GM10266 (cell line): Measurements from ENCODE around the gene ATR.
"Not testable (repeated sequence)": the region's sequence is repeated elsewhere in the genome, so short reads cannot be mapped to it uniquely, and the experiment has no call there.

Experiments
- DNase-seq: peaks from one replicate; pipeline ENCODE4 v3.0.0; 2012; ENCODE audit errors: extremely low spot score
- CTCF ChIP-seq: IDR thresholded peaks from 2 replicates; pipeline ENCODE4 v1.5.1; 2012; ENCODE audit warnings: mild to moderate bottlenecking, low read depth; ENCODE audit not compliant: control insufficient read depth, insufficient read depth; ENCODE audit errors: missing control alignments

Gene ATR

DNA sequence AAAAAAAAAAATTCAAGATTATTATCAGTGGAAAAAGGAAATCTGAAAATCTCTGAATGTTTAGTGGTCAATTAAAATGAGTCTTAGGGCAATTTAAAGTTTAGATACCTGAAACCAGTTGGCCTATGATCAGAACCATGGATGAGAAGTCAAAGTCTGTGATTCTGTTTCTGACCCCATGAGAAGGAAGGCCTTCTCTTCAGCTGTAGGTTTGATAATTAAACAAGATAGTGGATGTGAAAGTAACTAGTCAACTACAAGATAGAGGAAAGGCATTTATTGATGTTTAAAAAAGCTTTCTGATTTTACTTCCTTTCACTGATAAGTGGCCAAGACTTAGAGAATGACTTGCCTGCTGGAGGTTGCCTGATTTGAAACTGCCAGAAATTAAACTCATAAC is 26.4 kb upstream of the ATR start:
- DNase-seq = no peak
- TF ChIP-seq CTCF = no peak

DNA sequence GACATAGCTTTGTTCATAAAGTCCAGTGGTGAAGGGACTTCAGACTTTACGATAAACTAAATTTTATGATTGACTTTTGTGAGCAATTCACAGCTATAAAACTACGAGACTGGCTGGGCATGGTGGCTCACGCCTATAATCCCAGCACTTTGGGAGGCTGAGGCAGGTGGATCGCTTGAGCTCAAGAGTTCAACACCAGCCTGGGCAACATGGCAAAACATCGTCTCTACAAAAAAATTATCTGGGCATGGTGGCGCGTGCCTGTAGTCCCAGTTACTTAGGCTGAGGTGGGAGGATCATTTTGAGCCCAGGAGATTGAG is 24.8 kb upstream of the ATR start:
- not testable (repeated sequence) for DNase-seq

- no peak for TF ChIP-seq CTCF
- no peak for DNase-seq
These were observed 24.3 kb upstream of the ATR start for GRCh38 chr3:142602619-142603385.

- TF ChIP-seq CTCF = no peak
- no peak for DNase-seq
These were observed 23.2 kb upstream of the ATR start for GRCh38 chr3:142601713-142602112.

DNA sequence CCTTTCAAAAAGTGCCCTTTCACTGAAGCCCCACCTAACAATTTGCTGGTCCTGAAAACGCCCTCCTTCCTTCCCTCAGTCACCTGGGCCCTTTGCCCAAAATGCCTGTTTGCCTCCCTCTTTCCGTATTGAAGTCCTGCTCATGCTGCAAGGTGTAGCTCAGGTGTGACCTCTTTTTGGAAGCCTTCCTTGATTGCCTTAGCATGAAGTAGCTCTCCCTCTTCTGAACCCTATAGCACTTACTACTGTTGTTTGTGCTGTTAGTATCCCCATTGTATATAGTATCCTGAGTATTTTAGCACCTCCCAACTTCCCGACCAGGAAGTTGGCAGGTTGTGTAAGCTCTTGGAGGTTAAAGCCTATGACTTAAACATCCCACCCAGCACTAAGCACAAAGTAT is 19.4 kb upstream of the ATR start:
- no peak for DNase-seq
- TF ChIP-seq CTCF = no peak

DNA sequence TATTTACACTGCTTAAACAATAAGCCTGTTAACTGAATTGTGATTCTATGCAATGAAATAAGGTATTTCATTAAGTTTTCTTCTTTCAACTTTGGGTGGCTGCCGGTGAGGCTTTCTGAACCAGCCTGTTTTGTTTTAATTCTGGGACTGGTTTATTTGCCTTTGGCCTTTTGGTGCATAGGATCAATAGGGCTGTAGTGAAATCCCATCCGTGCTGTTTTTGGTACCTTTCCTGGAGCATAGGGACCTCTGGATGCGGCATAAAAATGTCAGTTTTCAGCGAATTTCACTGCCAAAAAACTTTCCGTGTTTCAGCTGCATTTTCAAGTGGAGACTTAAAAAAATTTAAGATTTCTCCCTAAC is 18.2 kb upstream of the ATR start:
- no peak for DNase-seq
- TF ChIP-seq CTCF = no peak

DNA sequence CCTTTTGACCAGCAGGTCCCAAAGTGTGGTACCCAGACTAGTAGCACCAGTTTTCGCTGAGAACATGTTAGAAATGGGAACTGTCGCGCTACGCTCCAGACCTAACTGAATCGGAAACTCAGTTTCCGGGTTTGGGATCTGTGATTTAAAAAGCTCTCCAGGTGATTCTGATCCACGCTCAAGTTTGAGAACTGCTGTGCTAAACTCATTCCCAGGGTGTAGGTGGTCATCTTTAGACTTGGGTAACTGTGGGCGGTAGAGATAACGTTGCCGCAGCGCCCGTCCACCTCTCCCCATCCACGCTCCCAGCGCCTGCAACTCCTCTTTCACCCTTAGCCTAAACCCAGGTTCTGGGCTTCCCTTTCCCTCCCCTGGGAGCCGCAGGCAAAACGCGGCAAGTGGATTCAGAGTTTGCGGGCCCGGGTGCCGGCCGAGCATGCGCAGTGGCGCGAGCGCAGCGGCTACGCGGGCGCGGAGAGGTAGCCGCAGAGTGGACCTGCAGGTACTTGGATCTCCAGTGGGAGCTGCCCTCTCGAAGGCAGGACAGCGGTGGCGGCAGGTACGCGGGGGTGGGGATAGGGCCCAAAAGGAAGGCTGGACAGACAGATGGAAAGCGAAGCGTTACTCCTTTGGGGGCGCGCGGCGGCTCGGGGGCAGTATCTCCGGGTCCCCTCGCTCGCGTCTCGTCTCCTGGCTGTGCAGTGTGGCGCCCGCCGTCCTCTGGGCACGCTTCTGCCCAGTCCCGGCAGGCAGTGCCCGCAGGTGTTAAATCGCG is 17.6 kb upstream of the ATR start, which contains the start of gene PLS1:
Gene PLS1 (plus strand): TSS at position 443 of the 775 bp plus-strand sequence. CDS start 67,845 bp downstream, outside the sequence.
- peak; percentile 85 for DNase-seq

More for the DNA sequence above, 17.6 kb upstream of the ATR start, which contains the start of gene PLS1:
- no peak for TF ChIP-seq CTCF
